ENCODE measurements around the gene CLDN2. TPM values are rescaled to one million over a fixed set of nuclear protein-coding genes. Genes with fewer than 3 reads are reported as not detected.

CLDN2 gene
- total RNA-seq, 1 donor from 2014 or later = not detected

DNA sequence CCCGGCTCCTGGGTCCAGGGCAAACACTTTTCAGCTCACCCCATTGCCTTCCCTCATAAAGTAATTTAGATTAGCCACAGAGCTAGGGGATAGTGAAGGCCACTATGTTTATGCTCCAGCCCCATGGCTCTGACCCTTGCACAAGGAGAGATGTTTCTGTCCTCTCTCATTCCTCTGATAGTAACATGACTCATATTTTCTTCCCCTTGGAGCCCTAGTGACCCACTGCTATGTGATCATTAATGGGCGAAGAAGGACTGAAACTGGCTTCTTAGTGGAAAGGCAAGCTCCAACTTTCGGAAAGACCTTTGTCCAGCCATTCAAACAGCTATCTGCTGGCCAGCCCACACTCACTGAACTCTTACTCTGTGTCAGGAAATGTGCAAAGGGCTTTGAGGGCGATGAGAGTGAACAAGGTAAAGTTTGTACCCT lies 12.3 kb downstream of the CLDN2 start:
- Mint-ChIP-seq H3K9me3 (no peaks in the 10 kb centered on the region), H3K27me3 (ENCODE audit: insufficient read depth) (no peaks in the 10 kb centered on the region), H3K4me1 (ENCODE audit: low read depth) (no peaks in the 10 kb centered on the region), H3K36me3 (ENCODE audit: low read depth) (no peaks in the 10 kb centered on the region), H3K4me3 (no peak overlapping the region), H3K27ac (no peak overlapping the region)
- no peak for DNase-seq (ENCODE audit: low spot score)
- intact Hi-C loops (cut with micrococcal nuclease) = no loop called here

DNA sequence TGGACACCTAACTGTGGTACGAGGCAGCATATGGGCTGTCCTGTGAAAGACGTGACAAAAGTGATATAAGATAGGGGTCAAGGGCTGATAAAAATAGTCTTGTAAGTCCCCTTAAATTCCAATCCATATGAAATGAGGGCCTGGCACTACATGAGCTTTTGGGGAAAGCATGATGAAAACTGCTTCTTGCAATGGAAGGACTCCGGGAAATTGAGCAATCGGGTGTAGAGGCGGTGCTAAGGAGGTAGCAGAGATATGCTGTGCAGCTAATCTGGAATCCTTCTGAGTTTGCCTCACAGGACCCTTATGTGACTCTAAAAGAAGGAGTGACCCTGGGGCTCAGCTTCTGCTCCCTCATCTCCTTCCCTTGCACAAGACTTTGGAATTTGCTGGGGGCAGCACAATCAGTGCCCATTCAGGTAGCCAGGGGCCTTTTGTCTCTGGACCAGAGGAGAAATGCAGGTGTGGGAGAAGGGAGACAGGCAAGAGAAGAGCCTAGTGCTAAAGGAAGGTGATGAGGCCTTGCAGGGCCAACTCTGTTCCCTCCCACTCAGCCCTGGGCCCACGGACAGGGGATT lies 12.8 kb downstream of the CLDN2 start:
- Mint-ChIP-seq H3K9me3 (no peaks in the 10 kb centered on the region), H3K4me3 (no peak overlapping the region), H3K27ac (no peak overlapping the region), H3K27me3 (ENCODE audit: insufficient read depth) (no peaks in the 10 kb centered on the region), H3K36me3 (ENCODE audit: low read depth) (no peaks in the 10 kb centered on the region), H3K4me1 (ENCODE audit: low read depth) (no peaks in the 10 kb centered on the region)
- no peak for DNase-seq (ENCODE audit: low spot score)
- intact Hi-C loops (cut with micrococcal nuclease) = no loop called here

DNA sequence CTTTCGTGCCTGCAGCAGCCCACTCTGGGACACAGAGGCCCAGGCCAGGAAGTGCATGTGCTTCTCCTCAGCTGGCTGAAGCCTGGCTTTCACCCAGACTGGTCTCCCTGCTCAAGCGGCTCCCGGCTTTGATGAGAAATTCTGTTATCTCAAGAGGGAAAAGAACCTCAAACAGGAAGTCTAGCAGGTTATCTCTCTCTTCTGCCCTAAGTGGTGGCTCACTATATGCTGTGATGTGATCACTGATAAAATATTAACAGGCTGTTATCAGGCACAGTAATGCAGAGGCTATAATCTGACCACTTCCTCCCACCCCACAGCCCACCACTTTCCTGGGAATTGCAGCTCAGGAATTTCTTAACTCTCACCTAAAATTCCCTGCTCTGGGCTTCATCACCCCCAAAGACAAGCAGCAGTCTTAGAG lies 13.3 kb downstream of the CLDN2 start:
- no peaks in the 10 kb centered on the region for H3K36me3 Mint-ChIP-seq (ENCODE audit: low read depth)
- no peaks in the 10 kb centered on the region for H3K9me3 Mint-ChIP-seq
- intact Hi-C loops (cut with micrococcal nuclease) = no loop called here
- no peak overlapping the region for H3K4me3 Mint-ChIP-seq
- no peak for DNase-seq (ENCODE audit: low spot score)
- H3K27me3 Mint-ChIP-seq (ENCODE audit: insufficient read depth) = no peaks in the 10 kb centered on the region
- H3K27ac Mint-ChIP-seq = no peak overlapping the region
- H3K4me1 Mint-ChIP-seq (ENCODE audit: low read depth) = no peaks in the 10 kb centered on the region

DNA sequence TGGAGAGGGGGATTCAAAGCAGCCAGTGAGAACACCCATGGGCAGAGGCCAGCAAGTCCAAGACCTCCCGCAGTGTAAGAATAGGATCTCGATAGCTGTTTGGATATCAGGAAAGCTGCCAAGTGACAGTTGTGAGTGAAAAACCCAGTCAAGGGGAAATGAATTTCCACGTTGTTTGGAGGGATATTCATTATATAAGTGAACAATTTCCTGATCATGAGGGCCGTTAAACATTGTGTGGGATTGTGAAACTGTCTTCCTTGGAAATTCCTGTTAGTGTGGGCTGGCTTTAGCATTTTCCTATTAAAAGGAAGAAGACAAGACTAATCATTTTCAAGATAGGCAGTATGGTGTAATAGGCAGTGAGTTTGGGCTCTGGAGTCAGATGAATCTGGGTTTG lies 15.0 kb downstream of the CLDN2 start:
- DNase-seq (ENCODE audit: low spot score) = no peak
- Mint-ChIP-seq H3K36me3 (ENCODE audit: low read depth) (no peaks in the 10 kb centered on the region), H3K27me3 (ENCODE audit: insufficient read depth) (no peaks in the 10 kb centered on the region), H3K27ac (no peak overlapping the region), H3K9me3 (no peaks in the 10 kb centered on the region), H3K4me1 (ENCODE audit: low read depth) (no peaks in the 10 kb centered on the region), H3K4me3 (no peak overlapping the region)
- intact Hi-C loops (cut with micrococcal nuclease) = no loop called here

DNA sequence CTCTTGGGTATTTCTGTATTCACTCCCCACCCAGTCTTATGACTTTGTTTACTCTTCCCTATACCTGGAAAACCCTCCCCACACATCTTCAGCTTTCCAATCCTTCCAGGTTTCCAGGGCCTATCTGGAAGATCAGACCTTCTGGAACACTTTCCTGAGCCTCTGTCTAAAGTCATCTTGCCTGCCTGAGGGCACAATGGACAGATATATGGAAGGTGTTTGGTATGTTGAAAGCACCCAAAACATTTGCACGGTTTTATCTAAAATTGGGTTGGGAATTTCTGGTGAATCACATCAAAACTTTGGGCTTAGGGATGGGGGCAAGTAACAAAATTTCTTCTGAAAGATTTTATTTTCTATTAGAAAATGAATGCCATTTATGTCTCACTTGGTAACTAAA lies 16.0 kb downstream of the CLDN2 start:
- no peaks in the 10 kb centered on the region for H3K27me3 Mint-ChIP-seq (ENCODE audit: insufficient read depth)
- no peaks in the 10 kb centered on the region for H3K4me1 Mint-ChIP-seq (ENCODE audit: low read depth)
- DNase-seq (ENCODE audit: low spot score) = no peak
- peaks cover 1% of the 10 kb centered on the region for H3K36me3 Mint-ChIP-seq (ENCODE audit: low read depth)
- H3K27ac Mint-ChIP-seq = no peak overlapping the region
- intact Hi-C loops (cut with micrococcal nuclease) = no loop called here
- H3K4me3 Mint-ChIP-seq = no peak overlapping the region
- no peaks in the 10 kb centered on the region for H3K9me3 Mint-ChIP-seq

DNA sequence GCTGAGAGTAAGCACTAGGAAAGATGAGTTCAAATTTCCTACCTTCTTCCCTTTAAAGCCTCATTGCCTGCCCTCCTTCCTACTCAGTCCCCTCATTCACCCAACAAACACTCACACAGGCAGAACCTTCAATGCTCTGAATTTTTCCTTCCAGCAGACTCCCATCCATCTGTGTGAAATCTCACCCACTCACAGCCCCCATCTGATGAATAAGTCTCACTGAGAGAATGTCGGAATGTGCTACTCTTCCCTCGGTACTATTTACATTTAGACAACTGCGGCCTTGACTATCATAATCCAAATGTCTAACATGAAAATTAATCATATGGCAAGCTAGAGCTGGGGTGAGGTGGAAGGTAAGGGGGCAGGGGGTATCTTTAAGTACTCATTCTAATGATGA lies 19.4 kb downstream of the CLDN2 start:
- H3K4me3 Mint-ChIP-seq = no peak overlapping the region
- intact Hi-C loops (cut with micrococcal nuclease) = no loop called here
- H3K36me3 Mint-ChIP-seq (ENCODE audit: low read depth) = peaks cover 5% of the 10 kb centered on the region
- no peaks in the 10 kb centered on the region for H3K9me3 Mint-ChIP-seq
- no peaks in the 10 kb centered on the region for H3K27me3 Mint-ChIP-seq (ENCODE audit: insufficient read depth)
- no peak overlapping the region for H3K27ac Mint-ChIP-seq
- no peak for DNase-seq (ENCODE audit: low spot score)
- no peaks in the 10 kb centered on the region for H3K4me1 Mint-ChIP-seq (ENCODE audit: low read depth)

DNA sequence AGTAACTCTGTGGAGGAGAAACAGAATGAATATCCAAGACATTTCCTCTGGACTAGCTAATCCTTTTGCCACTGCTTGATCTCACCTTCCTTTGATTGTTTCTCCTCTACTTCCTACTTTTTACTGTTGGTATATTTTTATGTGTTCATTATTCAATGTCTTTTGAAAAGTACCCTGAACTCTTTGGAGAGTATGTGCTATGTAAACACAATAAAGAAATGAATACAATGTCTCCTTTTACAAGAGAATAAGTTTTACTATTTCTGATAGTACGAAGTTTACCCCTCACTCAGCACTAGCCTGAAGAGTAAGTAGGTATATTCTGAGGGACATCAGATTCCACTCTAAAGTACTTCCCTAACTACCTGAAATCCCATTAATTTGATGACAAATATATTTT lies 19.9 kb downstream of the CLDN2 start:
- Mint-ChIP-seq H3K9me3 (no peaks in the 10 kb centered on the region), H3K27ac (no peak overlapping the region), H3K4me1 (ENCODE audit: low read depth) (no peaks in the 10 kb centered on the region), H3K27me3 (ENCODE audit: insufficient read depth) (no peaks in the 10 kb centered on the region), H3K4me3 (no peak overlapping the region), H3K36me3 (ENCODE audit: low read depth) (peaks cover 5% of the 10 kb centered on the region)
- DNase-seq (ENCODE audit: low spot score) = no peak
- intact Hi-C loops (cut with micrococcal nuclease) = no loop called here

DNA sequence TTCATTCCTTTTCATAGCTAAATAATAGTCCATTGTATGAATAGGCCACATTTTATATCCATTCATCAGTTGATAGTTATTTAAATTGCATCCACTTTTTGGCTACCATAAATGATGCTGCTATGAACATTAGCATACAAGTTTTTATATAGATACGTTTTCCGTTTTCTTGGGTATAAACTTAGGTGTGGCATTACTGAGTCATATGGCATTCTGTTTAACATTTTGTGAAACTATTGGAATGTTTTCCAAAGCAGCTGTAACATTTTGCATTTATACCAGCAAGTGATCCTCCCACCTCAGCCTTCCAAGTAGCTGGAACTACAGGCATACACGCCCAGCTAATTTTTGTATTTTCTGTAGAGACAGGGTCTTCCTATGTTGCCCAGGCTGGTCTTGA lies 26.3 kb downstream of the CLDN2 start:
- intact Hi-C loops (cut with micrococcal nuclease) = no loop called here
- peaks cover 3% of the 10 kb centered on the region for H3K36me3 Mint-ChIP-seq (ENCODE audit: low read depth)
- no peak overlapping the region for H3K4me3 Mint-ChIP-seq

DNA sequence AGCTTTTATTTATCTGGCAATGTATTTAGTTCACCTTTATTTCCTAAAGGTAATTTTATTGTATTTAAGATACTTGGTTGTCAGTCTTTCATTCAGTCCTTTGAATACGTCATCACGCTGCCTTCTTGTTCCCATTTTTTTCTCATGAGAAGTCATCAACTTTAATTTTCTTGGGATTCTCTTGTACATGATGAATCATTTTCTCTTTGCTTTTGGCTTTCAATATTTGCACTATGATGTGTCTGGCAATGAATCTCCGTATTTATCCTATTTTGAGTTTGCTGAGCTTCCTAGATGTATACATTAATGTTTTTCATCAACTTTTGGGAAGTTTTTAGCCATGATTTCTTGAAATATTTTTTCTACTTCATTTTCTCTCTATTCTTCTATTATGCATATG lies 28.4 kb downstream of the CLDN2 start:
- H3K4me3 Mint-ChIP-seq = no peak overlapping the region

More for the DNA sequence above, 26.3 kb downstream of the CLDN2 start:
- H3K4me1 Mint-ChIP-seq (ENCODE audit: low read depth) = no peaks in the 10 kb centered on the region
- no peaks in the 10 kb centered on the region for H3K9me3 Mint-ChIP-seq
- no peaks in the 10 kb centered on the region for H3K27me3 Mint-ChIP-seq (ENCODE audit: insufficient read depth)
- no peak for DNase-seq (ENCODE audit: low spot score)
- no peak overlapping the region for H3K27ac Mint-ChIP-seq

DNA sequence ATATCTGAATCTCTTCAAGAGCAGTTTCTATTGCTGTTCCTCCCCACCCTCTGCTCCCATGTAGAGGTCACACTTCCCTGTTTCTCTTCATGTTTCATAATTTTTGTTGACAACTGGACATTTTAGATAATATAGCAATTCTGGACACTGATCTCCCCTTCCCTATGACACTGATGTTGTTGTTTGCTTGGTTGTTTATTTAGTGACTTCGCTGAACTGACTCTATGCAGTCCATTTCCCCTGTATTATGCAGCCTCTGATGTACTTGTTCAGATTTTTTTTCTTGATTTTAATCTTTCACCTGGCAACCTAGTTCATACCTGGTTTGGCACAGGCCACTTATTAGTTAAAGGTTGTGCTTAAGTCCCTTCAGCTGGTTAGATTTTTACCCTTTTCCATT lies 29.2 kb downstream of the CLDN2 start:
- DNase-seq (ENCODE audit: low spot score) = no peak
- Mint-ChIP-seq H3K27ac (no peak overlapping the region), H3K9me3 (no peaks in the 10 kb centered on the region), H3K27me3 (ENCODE audit: insufficient read depth) (no peaks in the 10 kb centered on the region), H3K4me1 (ENCODE audit: low read depth) (no peaks in the 10 kb centered on the region), H3K4me3 (no peak overlapping the region), H3K36me3 (ENCODE audit: low read depth) (no peaks in the 10 kb centered on the region)
- intact Hi-C loops (cut with micrococcal nuclease) = no loop called here

More for the DNA sequence above, 28.4 kb downstream of the CLDN2 start:
- Mint-ChIP-seq H3K9me3 (no peaks in the 10 kb centered on the region), H3K27me3 (ENCODE audit: insufficient read depth) (no peaks in the 10 kb centered on the region), H3K27ac (no peak overlapping the region), H3K36me3 (ENCODE audit: low read depth) (no peaks in the 10 kb centered on the region), H3K4me1 (ENCODE audit: low read depth) (no peaks in the 10 kb centered on the region)
- intact Hi-C loops (cut with micrococcal nuclease) = no loop called here
- DNase-seq (ENCODE audit: low spot score) = no peak

DNA sequence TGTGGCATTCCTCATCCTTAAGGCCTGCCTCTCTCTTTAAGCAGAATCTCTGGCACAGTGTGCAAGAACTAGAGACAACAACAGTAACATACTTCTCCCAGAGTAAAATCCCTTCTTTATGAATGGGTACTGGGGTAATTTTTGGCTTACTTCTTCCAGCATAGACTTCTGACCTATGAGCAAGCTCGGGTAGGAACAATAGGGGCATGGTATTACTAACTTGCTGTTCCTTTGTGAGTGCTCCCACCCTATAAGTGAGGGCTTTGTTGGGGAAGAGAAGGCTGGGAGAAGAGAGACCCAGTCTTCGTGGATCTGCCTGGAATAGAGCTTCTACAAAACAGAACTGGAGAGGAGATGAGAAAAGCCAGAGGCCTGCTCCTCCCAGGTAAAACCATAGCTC lies 30.2 kb downstream of the CLDN2 start:
- Mint-ChIP-seq H3K4me3 (no peak overlapping the region), H3K27ac (no peak overlapping the region), H3K36me3 (ENCODE audit: low read depth) (no peaks in the 10 kb centered on the region), H3K27me3 (ENCODE audit: insufficient read depth) (no peaks in the 10 kb centered on the region), H3K9me3 (no peaks in the 10 kb centered on the region), H3K4me1 (ENCODE audit: low read depth) (no peaks in the 10 kb centered on the region)
- DNase-seq (ENCODE audit: low spot score) = no peak
- intact Hi-C loops (cut with micrococcal nuclease) = no loop called here

DNA sequence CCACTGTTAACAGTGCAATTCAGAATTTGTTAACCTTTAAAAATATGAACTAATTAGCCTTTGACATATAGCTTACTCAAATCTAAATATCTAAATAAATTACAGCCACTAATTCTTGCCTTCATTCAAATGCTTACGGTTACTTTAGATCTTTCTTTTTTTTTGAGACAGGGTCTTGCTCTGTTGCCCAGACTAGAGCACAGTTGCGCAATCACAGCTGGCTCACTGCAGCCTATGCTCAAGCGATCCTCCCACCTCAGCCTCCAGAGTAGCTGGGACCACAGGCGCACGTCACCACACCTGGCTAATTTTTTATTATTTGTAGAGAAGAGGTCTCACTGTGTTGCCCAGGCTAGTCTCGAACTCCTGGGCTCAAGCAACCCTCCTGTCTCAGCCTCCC lies 31.0 kb downstream of the CLDN2 start:
- no peaks in the 10 kb centered on the region for H3K27me3 Mint-ChIP-seq (ENCODE audit: insufficient read depth)
- H3K9me3 Mint-ChIP-seq = no peaks in the 10 kb centered on the region
- no peaks in the 10 kb centered on the region for H3K4me1 Mint-ChIP-seq (ENCODE audit: low read depth)
- H3K4me3 Mint-ChIP-seq = no peak overlapping the region
- DNase-seq (ENCODE audit: low spot score) = no peak
- no peaks in the 10 kb centered on the region for H3K36me3 Mint-ChIP-seq (ENCODE audit: low read depth)
- intact Hi-C loops (cut with micrococcal nuclease) = no loop called here
- no peak overlapping the region for H3K27ac Mint-ChIP-seq

DNA sequence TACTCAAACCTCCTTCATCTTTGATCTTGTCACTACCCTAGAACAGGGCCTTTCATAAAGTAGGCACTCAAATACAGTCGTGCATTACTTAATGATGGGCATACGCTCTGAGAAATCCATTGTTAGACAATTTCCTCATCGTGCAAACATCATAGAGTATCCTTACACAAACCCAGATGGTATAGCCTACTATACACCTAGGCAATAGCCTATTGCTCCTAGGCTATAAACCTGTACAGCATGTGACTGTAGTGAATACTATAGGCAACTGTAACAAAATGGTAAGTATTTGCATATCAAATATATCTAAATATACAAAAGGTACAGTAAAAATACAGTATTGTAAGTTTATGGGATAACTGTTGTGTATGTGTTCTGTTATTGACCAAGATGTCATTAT lies 31.9 kb downstream of the CLDN2 start:
- intact Hi-C loops (cut with micrococcal nuclease) = no loop called here

DNA sequence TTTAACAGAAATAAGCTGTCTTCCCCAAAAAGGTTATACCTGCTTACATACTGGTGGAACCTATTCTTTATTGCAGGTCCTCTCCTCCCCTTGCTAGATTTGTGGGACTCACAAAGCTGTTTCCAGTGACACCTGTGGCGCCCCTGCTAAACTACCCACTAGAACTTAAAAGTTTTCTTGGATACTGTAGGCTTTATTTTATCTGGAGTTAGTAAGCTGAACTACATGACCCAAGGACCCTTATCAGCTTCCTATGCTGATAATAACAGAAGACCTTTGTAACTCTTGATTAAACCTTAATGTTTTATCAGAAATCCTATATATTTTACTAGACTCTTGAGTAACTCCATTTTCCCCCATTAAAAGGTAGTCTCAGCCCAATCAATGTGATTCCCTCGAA lies 32.3 kb downstream of the CLDN2 start:
- H3K27ac Mint-ChIP-seq = no peak overlapping the region
- no peaks in the 10 kb centered on the region for H3K27me3 Mint-ChIP-seq (ENCODE audit: insufficient read depth)
- intact Hi-C loops (cut with micrococcal nuclease) = no loop called here
- no peaks in the 10 kb centered on the region for H3K9me3 Mint-ChIP-seq
- no peaks in the 10 kb centered on the region for H3K36me3 Mint-ChIP-seq (ENCODE audit: low read depth)
- H3K4me3 Mint-ChIP-seq = no peak overlapping the region
- DNase-seq (ENCODE audit: low spot score) = no peak
- no peaks in the 10 kb centered on the region for H3K4me1 Mint-ChIP-seq (ENCODE audit: low read depth)

More for the DNA sequence above, 31.9 kb downstream of the CLDN2 start:
- DNase-seq (ENCODE audit: low spot score) = no peak
- no peaks in the 10 kb centered on the region for H3K9me3 Mint-ChIP-seq
- no peaks in the 10 kb centered on the region for H3K27me3 Mint-ChIP-seq (ENCODE audit: insufficient read depth)
- H3K4me3 Mint-ChIP-seq = no peak overlapping the region
- H3K27ac Mint-ChIP-seq = no peak overlapping the region
- no peaks in the 10 kb centered on the region for H3K36me3 Mint-ChIP-seq (ENCODE audit: low read depth)
- H3K4me1 Mint-ChIP-seq (ENCODE audit: low read depth) = no peaks in the 10 kb centered on the region

Data from activated T-helper 1 cell treated with anti-CD3 and anti-CD28 coated beads, Interleukin-12 subunit alpha, Interleukin-12 subunit beta, Interleukin-2, Interleukin-4 antibody, amounts not matched to agents 30 ng/mL and 10 ng/mL and 1 ng/mL, durations not matched to agents 14 hours and 24 hours and 36 hours (primary cell).